Measurements from ENCODE around the gene CLASP1. TPM values are rescaled to one million over a fixed set of nuclear protein-coding genes. Genes with fewer than 3 reads are reported as not detected.
"Not testable (repeated sequence)": the region's sequence is repeated elsewhere in the genome, so short reads cannot be mapped to it uniquely, and the experiment has no call there.

Gene CLASP1
- total and polyA plus RNA-seq, 8 donors = 5.7 to 188 (median 20.8) TPM

DNA sequence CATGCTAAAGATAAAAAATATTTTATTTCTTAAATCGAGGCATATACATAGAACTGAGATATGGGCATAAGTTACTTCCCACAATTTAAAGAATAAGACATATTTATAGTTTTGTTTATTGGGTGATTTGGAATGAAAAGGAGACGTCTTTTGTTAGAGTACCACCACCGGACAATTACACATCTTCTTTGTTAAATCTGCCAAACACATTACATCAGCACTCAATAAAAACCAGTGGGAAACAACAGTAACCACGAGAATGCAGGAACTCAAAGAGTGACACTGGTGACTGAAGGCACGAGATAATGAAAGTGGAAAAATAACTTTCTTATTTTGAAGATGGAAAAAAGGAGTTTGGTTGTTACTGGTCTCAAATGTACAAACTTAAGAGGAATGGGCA is 271.6 kb downstream of the CLASP1 start:
- 80 to 87% (median 86%) methylated on average over 5 of the region's 5 CpGs for WGBS, 5 donors
- no peaks in the 10 kb centered on the region for H3K27me3 ChIP-seq
- no peak for DNase-seq
- intact Hi-C loops (cut with DNase I; ENCODE audit: low total_unique reads) = no loop called here
- no peaks in the 10 kb centered on the region for H3K4me1 ChIP-seq
- no peaks in the 10 kb centered on the region for H3K9me3 ChIP-seq
- H3K36me3 ChIP-seq = peaks cover 61 to 100% (median 97%) of the 10 kb centered on the region in 4 donors
- no peak for TF ChIP-seq POLR2AphosphoS5 (IDR thresholded peaks at IDR 0.05)
- TF ChIP-seq POLR2A (IDR thresholded peaks at IDR 0.05) = no peak
- TF ChIP-seq, protein P1, sequence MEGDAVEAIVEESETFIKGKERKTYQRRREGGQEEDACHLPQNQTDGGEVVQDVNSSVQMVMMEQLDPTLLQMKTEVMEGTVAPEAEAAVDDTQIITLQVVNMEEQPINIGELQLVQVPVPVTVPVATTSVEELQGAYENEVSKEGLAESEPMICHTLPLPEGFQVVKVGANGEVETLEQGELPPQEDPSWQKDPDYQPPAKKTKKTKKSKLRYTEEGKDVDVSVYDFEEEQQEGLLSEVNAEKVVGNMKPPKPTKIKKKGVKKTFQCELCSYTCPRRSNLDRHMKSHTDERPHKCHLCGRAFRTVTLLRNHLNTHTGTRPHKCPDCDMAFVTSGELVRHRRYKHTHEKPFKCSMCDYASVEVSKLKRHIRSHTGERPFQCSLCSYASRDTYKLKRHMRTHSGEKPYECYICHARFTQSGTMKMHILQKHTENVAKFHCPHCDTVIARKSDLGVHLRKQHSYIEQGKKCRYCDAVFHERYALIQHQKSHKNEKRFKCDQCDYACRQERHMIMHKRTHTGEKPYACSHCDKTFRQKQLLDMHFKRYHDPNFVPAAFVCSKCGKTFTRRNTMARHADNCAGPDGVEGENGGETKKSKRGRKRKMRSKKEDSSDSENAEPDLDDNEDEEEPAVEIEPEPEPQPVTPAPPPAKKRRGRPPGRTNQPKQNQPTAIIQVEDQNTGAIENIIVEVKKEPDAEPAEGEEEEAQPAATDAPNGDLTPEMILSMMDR (IDR thresholded peaks at IDR 0.05) = no peak
- TF ChIP-seq EP300 (IDR thresholded peaks at IDR 0.05) = no peak
- H3K4me3 ChIP-seq = no peak overlapping the region
- H3K27ac ChIP-seq = no peak overlapping the region

DNA sequence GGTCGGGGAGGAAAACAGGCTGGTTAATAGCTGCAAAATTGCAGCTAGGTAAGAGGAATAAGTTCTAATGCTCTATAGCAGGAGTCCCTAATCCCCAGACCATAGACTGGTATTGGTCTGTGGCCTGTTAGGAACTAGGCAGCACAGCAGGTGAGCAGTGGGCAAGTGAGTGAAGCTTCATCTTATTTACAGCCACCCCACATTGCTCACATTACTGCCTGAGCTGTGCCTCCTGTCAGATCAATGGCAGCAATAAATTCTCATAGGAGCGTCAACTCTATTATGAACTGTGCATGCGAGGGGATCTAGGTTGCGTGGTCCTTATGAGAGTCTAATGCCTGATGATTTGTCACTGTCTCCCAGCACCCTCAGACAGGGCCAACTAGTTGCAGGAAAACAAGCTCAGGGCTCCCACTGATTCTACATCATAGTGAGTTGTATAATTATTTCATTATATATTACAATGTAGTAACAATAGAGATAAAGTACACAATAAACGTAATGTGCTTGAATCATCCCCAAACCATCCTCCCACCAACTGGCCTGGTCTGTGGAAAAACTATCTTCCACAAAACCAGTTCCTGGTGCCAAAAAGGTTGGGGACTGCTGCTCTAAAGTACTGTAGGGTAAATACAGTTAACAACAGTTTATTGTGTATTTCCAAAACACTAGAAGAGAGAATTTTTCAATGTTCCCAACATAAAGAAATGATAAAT is 272.6 kb downstream of the CLASP1 start:
- H3K27ac ChIP-seq = no peak overlapping the region
- no peak for TF ChIP-seq POLR2A (IDR thresholded peaks at IDR 0.05)
- TF ChIP-seq EP300 (IDR thresholded peaks at IDR 0.05) = no peak
- TF ChIP-seq, protein P1 (IDR thresholded peaks at IDR 0.05) = no peak
- TF ChIP-seq POLR2AphosphoS5 (IDR thresholded peaks at IDR 0.05) = no peak
- WGBS, 5 donors = 92 to 97% (median 94%) methylated on average over 5 of the region's 5 CpGs
- no peak for DNase-seq
- intact Hi-C loops (cut with DNase I; ENCODE audit: low total_unique reads) = no loop called here
- H3K27me3 ChIP-seq = no peaks in the 10 kb centered on the region
- H3K36me3 ChIP-seq = peaks cover 51 to 98% (median 96%) of the 10 kb centered on the region in 4 donors
- H3K9me3 ChIP-seq = no peaks in the 10 kb centered on the region
- no peaks in the 10 kb centered on the region for H3K4me1 ChIP-seq
- no peak overlapping the region for H3K4me3 ChIP-seq

DNA sequence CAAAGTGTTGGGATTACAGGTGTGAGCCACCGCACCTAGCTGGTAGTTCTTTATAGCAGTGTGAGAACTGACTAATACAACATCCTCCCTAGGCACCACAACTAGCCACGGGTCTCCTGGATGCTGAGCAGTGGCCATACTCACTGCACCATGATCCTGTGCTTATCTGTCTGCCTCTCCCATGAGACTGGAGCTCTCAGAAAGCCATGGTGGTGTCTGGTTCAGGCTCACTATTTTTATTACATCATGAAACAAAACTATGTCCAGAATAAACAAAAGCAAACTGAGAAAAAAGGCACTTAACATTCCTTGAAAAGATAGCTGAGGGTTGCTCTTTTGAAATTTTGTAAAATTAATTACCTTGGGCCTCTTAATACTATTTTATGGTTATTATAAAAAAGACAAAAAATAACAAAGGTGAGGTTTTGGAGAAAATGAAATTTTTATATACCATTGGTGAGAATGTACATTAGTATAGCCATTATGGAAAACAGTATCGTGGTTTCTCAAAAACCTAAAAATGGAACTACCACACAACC is 273.6 kb downstream of the CLASP1 start:
- Histone ChIP-seq H3K27me3 (no peaks in the 10 kb centered on the region), H3K4me3 (no peak overlapping the region), H3K27ac (no peak overlapping the region), H3K9me3 (no peaks in the 10 kb centered on the region), H3K4me1 (no peaks in the 10 kb centered on the region), H3K36me3 (peaks cover 47 to 95% (median 94%) of the 10 kb centered on the region in 4 donors)
- TF ChIP-seq EP300 (IDR thresholded peaks at IDR 0.05) (no peak), POLR2AphosphoS5 (IDR thresholded peaks at IDR 0.05) (no peak)
- TF ChIP-seq, protein P1 (IDR thresholded peaks at IDR 0.05) = no peak
- DNase-seq = no peak
- intact Hi-C loops (cut with DNase I; ENCODE audit: low total_unique reads) = no loop called here
- WGBS, 5 donors = 92 to 99% (median 97%) methylated on average over 3 of the region's 3 CpGs

DNA sequence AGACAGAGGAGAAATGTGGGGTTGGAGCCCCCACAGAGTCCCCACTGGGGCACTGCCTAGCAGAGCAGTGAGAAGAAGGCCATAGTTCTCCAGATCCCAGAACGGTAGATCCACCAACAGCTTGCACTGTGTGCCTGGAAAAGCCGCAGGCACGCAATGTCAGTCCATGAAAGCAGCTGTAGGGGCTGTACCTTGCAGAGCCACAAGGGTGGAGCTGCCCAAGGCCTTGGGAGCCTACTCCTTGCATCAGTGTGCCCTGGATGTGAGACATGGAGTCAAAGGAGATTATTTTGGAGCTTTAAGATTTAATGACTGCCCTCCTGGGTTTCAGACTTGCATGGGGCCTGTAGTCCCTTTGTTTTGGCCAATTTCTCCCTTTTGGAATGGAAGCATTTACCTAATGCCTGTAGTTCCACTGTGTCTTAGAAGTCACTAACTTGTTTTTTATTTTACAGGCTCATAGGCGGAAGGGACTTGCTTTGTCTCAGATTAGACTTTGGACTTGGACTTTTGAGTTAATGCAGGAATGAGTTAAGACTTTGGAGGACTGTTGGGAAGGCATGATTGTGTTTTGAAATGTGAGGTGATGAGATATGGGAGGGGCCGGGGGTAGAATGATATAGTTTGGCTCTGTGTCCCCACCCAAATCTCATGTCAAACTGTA is 274.7 kb downstream of the CLASP1 start:
- H3K4me3 ChIP-seq; DNase-seq; intact Hi-C loops (cut with DNase I; ENCODE audit: low total_unique reads); H3K27me3 ChIP-seq; H3K4me1 ChIP-seq; H3K27ac ChIP-seq; H3K9me3 ChIP-seq: not testable (repeated sequence)
- WGBS, 5 donors = 81 to 94% (median 90%) methylated on average over 5 of the region's 5 CpGs
- peaks cover 44 to 95% (median 92%) of the 10 kb centered on the region in 4 donors for H3K36me3 ChIP-seq

Measured in stomach (tissue), 9 donors.